ENCODE measurements around the gene PIP5K1A. TPM values are rescaled to one million over a fixed set of nuclear protein-coding genes. Genes with fewer than 3 reads are reported as not detected.

PIP5K1A gene
- total and polyA plus RNA-seq, 9 of the 15 experiments (the other 6 are each of a cell fraction or from before 2014, with no cell fraction given) = 1.9 to 42.4 (median 18.8) TPM

GRCh38 chr1:151164732-151165280 lies 33.5 kb upstream of the PIP5K1A start:
- WGBS (ENCODE audit: insufficient coverage, low coverage, missing lambda C conversion rate) = 7% methylated on average over 11 of the region's 11 CpGs
- DNase-seq (ENCODE audit: extremely low read depth in 1 of 4, low spot score in 3 of 4) (peak in 1 of 4 experiments; percentile 61), ATAC-seq (peak; percentile 59; the same call in 1 of the 3 replicates), FAIRE-seq (peak; percentile 6)
- Histone ChIP-seq H3K4me2 (ENCODE audit: insufficient read depth, low read length) (peak overlapping the region; percentile 96), H3K4me1 (replicated peaks in 1 of 2; ENCODE audit: control insufficient read depth in 2 of 2, insufficient read depth in 2 of 2, low read length in 2 of 2) (peaks cover 10 to 16% of the 10 kb centered on the region in 2 experiments; a peak in 4 of 5 replicates), H3K9me3 (replicated peaks; ENCODE audit: control insufficient read depth, insufficient read depth, low read depth, low read length) (no peaks in the 10 kb centered on the region; the same call in 1 of the 2 replicates), H3K27ac (ENCODE audit: extremely low read depth, low read depth, low read length) (peak overlapping the region; percentile 74), H3K9ac (ENCODE audit: insufficient read depth in 1 of 2, low read depth in 2 of 2, low read length in 2 of 2) (peak overlapping the region; percentile 87 to 89), H2AFZ (ENCODE audit: low read depth, low read length) (peak overlapping the region; percentile 98), H3K27me3 (ENCODE audit: control insufficient read depth in 2 of 2, insufficient read depth in 2 of 2, low read length in 2 of 2) (no peaks in the 10 kb centered on the region), H3K79me2 (ENCODE audit: control insufficient read depth, insufficient read depth, low read length) (peaks cover 31% of the 10 kb centered on the region), H3K9me1 (ENCODE audit: control insufficient read depth, insufficient read depth, low read length) (no peaks in the 10 kb centered on the region), H3K36me3 (ENCODE audit: control insufficient read depth, insufficient read depth, low read length) (peaks cover 32% of the 10 kb centered on the region; the same call in 2 of the 3 replicates), H3K4me3 (peak overlapping the region; percentile 64), H4K20me1 (replicated peaks; ENCODE audit: control insufficient read depth, insufficient read depth, low read length) (no peaks in the 10 kb centered on the region)
- intact Hi-C loops (cut with micrococcal nuclease) = no loop called here
- in situ Hi-C loops (cut with MboI) = no loop called here
- POLR2A ChIA-PET = interaction anchor here (0.6 to 1.2 kb wide), 8 partner anchors 8 to 153 kb away, joined by 3 to 5 read pairs (median 3); partner anchors contain the start of genes MLLT11, TNFAIP8L2 and ZNF687
- CTCF ChIA-PET (ENCODE audit: low intra/inter-chr PET ratio) = interaction anchor here (1.3 kb wide), 1 partner anchor 65 kb away, joined by 3 read pairs; no protein-coding TSS in a partner anchor
- BruUV-seq (replicated peaks) = no TSS peak
- TF ChIP-seq NFIX (CRISPR knock-in tag; IDR thresholded peaks at IDR 0.05; ENCODE audit: low read depth) = no peak
- TF ChIP-seq HEY1 (CRISPR knock-in tag; IDR thresholded peaks at IDR 0.05; ENCODE audit: borderline replicate concordance) = no peak
- no peak for TF ChIP-seq ZNF263 (CRISPR knock-in tag; IDR thresholded peaks at IDR 0.05; ENCODE audit: borderline replicate concordance)
- no peak for TF ChIP-seq POLR2AphosphoS5 (IDR thresholded peaks at IDR 0.05; ENCODE audit: control insufficient read depth, insufficient read depth, low read depth, low read length)
- no peak for TF ChIP-seq ELF2 (CRISPR knock-in tag; IDR thresholded peaks at IDR 0.05)
- peak; percentile 18; the same call in 1 of the 2 replicates for TF ChIP-seq SREBF1 (IDR thresholded peaks at IDR 0.05; ENCODE audit: borderline replicate concordance, low read depth, low read length)
- TF ChIP-seq FOXO4 (CRISPR knock-in tag; IDR thresholded peaks at IDR 0.05) = no peak
- TF ChIP-seq SOX6 (IDR thresholded peaks at IDR 0.05) = no peak
- no peak for TF ChIP-seq CTCFL (IDR thresholded peaks at IDR 0.05; ENCODE audit: borderline replicate concordance, insufficient read depth, low read depth, low read length, poor library complexity, severe bottlenecking)
- no peak for TF ChIP-seq PTBP1 (IDR thresholded peaks at IDR 0.05; ENCODE audit: low read depth, low read length)
- no peak for TF ChIP-seq ATF3 (IDR thresholded peaks at IDR 0.05)
- no peak for TF ChIP-seq ATF3 (CRISPR knock-in tag; conservative IDR thresholded peaks at IDR 0.05)

Data from K562 (cell line).